Right atrium auricular region (tissue), 2 donors: Measurements from ENCODE around the gene PARD3B. TPM values are rescaled to one million over a fixed set of nuclear protein-coding genes. Genes with fewer than 3 reads are reported as not detected.

Experiments
- DNase-seq: peaks from one replicate; pipeline ENCODE4 v3.0.0-alpha.2; 2019; ENCODE audit warnings: low spot score
- H3K27ac ChIP-seq, 2 donors: fragments of 200-600 bp; sonication (generic); 1 replicate in 1 of 2; 2 replicates in 1 of 2; pipeline ENCODE4 v1.5.1; 2016 to 2019
- H3K27me3 ChIP-seq, 2 donors: fragments of 200-600 bp; sonication (generic); one replicate each; pipeline versions ENCODE4 v1.5.1 to v1.6.0; 2017 to 2019
- H3K36me3 ChIP-seq: fragments of 200-600 bp; sonication (generic); one replicate; pipeline ENCODE4 v1.5.1; 2016
- H3K4me1 ChIP-seq, 2 donors: fragments of 200-600 bp; sonication (generic); one replicate each; pipeline versions ENCODE4 v1.5.1 to v1.6.0; 2017 to 2019
- H3K4me3 ChIP-seq, 2 donors: fragments of 200-600 bp; sonication (generic); 1 replicate in 1 of 2; 2 replicates in 1 of 2; pipeline ENCODE4 v1.5.1; 2017 to 2019; ENCODE audit warnings: mild to moderate bottlenecking in 1 of 2, moderate library complexity in 1 of 2
- H3K9me3 ChIP-seq, 2 donors: fragments of 200-600 bp; sonication (generic); one replicate each; pipeline ENCODE4 v1.5.1; 2019
- CTCF ChIP-seq, 2 donors: fragments of 200-600 bp; sonication (generic); IDR thresholded peaks; one replicate each; pipeline ENCODE4 v1.5.1; 2019; ENCODE audit warnings: antibody characterized with exemption in 2 of 2
- total RNA-seq, 2 donors: library from RNA; depleted of rRNA; stranded (reverse); fragments of >200 nt; gene quantifications; one replicate each; pipeline ENCODE4 v1.1.0, GENCODE V29; 2016

PARD3B gene
- total RNA-seq, 2 donors from 2014 or later: 7.4 to 12.2 TPM

DNA sequence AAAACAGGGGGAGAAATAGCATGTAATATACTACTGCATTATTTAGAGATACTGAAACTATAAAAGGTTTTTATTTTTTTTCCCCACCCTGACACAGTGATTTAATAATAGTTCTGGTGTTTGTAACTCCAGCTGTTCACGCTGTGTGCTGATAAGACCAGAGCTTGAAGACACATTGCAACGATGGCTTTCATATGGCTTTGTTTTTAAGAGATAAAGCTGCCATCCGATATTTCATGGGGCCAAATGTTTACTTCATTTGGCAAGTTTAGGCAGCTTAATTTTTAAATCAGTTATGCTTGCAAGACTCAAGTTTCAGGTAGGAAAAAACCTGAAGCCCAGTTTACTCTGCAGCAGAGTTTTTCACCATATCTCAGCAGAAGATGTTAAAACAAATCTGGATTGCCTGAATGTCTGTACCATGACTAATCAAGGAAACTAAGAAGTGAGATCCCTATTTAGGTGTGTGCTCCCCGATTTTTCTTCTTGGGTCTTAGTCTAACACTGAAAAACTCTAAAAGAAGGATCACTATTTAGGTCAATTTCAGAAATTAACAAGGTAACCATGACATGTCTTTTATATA is 508.6 kb downstream of the PARD3B start:
- H3K36me3 ChIP-seq: no peaks in the 10 kb centered on the region
- TF ChIP-seq CTCF (IDR thresholded peaks at IDR 0.05): no peak
- no peaks in the 10 kb centered on the region for H3K27me3 ChIP-seq
- no peak overlapping the region for H3K27ac ChIP-seq
- H3K4me1 ChIP-seq: peaks cover 0 to 6% of the 10 kb centered on the region in 2 donors
- H3K9me3 ChIP-seq: no peaks in the 10 kb centered on the region
- no peak for DNase-seq
- H3K4me3 ChIP-seq: no peak overlapping the region

GRCh38 chr2:205054789-205055188 is 509.5 kb downstream of the PARD3B start:
- H3K27me3 ChIP-seq: no peaks in the 10 kb centered on the region
- no peaks in the 10 kb centered on the region for H3K9me3 ChIP-seq
- H3K27ac ChIP-seq: no peak overlapping the region
- peaks cover 0 to 6% of the 10 kb centered on the region in 2 donors for H3K4me1 ChIP-seq
- H3K36me3 ChIP-seq: no peaks in the 10 kb centered on the region
- no peak for TF ChIP-seq CTCF (IDR thresholded peaks at IDR 0.05)
- no peak overlapping the region for H3K4me3 ChIP-seq
- DNase-seq: no peak

DNA sequence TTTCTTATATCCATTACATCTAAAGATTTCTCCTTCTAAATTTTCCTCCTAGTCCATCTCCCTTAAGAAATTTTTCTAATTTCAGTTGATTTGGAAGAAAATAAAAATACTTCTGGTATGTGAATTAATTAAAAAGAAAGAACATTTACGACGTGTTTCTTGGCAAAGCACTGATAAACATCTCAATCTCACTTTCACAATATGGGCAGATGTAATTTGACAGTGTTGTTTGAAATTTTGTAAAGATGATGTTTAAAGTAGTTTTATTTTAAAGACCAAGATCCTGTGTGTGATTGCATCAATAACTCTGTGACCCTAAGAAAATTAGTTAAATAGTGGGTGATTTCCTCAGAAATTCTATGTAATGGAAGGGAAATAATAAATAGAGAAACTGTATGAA is 510.0 kb downstream of the PARD3B start:
- no peaks in the 10 kb centered on the region for H3K27me3 ChIP-seq
- no peak for TF ChIP-seq CTCF (IDR thresholded peaks at IDR 0.05)
- H3K4me3 ChIP-seq: no peak overlapping the region
- no peaks in the 10 kb centered on the region for H3K9me3 ChIP-seq
- H3K27ac ChIP-seq: no peak overlapping the region
- H3K36me3 ChIP-seq: no peaks in the 10 kb centered on the region
- DNase-seq: no peak
- peaks cover 0 to 6% of the 10 kb centered on the region in 2 donors for H3K4me1 ChIP-seq

DNA sequence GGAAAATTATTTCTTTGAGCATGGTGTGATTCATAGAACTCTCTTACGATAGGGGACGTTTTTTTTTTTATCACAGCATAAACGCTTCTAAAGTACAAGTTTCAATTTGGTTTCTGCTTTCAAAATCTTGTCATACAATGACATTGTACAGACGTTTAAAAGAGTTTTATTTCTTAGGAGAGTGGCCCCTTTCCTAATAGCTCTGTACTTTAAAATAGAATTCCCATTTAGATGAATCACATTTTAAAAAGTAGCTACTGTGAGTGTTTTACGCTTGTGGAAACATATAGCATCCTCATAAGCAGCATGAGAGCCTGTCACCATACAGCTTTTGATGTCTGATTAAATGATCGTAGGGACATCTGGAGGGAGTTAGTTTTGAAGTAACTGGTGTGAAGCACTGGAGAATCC is 510.9 kb downstream of the PARD3B start:
- no peak overlapping the region for H3K27ac ChIP-seq
- DNase-seq: no peak
- H3K4me3 ChIP-seq: peak overlapping the region in 1 of 2 donors; percentile 6
- H3K9me3 ChIP-seq: no peaks in the 10 kb centered on the region
- peaks cover 0 to 6% of the 10 kb centered on the region in 2 donors for H3K4me1 ChIP-seq
- no peaks in the 10 kb centered on the region for H3K36me3 ChIP-seq
- no peak for TF ChIP-seq CTCF (IDR thresholded peaks at IDR 0.05)
- H3K27me3 ChIP-seq: no peaks in the 10 kb centered on the region

- H3K27me3 ChIP-seq: no peaks in the 10 kb centered on the region
- TF ChIP-seq CTCF (IDR thresholded peaks at IDR 0.05): no peak
- H3K27ac ChIP-seq: no peak overlapping the region
- DNase-seq: no peak
- peaks cover 0 to 2% of the 10 kb centered on the region in 2 donors for H3K4me1 ChIP-seq
- no peak overlapping the region for H3K4me3 ChIP-seq
- no peaks in the 10 kb centered on the region for H3K36me3 ChIP-seq
- no peaks in the 10 kb centered on the region for H3K9me3 ChIP-seq
These were observed 513.1 kb downstream of the PARD3B start for GRCh38 chr2:205058409-205058808.

GRCh38 chr2:205060269-205060668 is 515.0 kb downstream of the PARD3B start:
- Histone ChIP-seq H3K27ac (no peak overlapping the region), H3K9me3 (no peaks in the 10 kb centered on the region), H3K27me3 (no peaks in the 10 kb centered on the region), H3K4me1 (no peaks in the 10 kb centered on the region), H3K4me3 (no peak overlapping the region), H3K36me3 (no peaks in the 10 kb centered on the region)
- TF ChIP-seq CTCF (IDR thresholded peaks at IDR 0.05): no peak
- DNase-seq: no peak
